Spleen (tissue), 11 donors: ENCODE results near the gene DIO3. TPM values are rescaled to one million over a fixed set of nuclear protein-coding genes. Genes with fewer than 3 reads are reported as not detected.

ENCODE experiments used
- DNase-seq: peaks from one replicate; pipeline ENCODE4 v3.0.0-alpha.2; 2020
- H3K27ac ChIP-seq, 8 donors: fragments of 200-600 bp; sonication (generic) in 7 of 8; 1 replicate in 4 of 8; 2 replicates in 4 of 8; pipeline versions ENCODE4 v1.5.0 to v1.8.0; 2016 to 2021; ENCODE audit warnings: inconsistent platforms in 4 of 8, mild to moderate bottlenecking in 4 of 8, moderate library complexity in 1 of 8
- H3K27me3 ChIP-seq, 7 donors: fragments of 200-600 bp; sonication (generic) in 6 of 7; replicated peaks in 1 of 7; 1 replicate in 4 of 7; 2 replicates in 3 of 7; pipeline versions ENCODE4 v1.5.0 to v1.8.0; 2016 to 2021; ENCODE audit warnings: inconsistent platforms in 3 of 7, mild to moderate bottlenecking in 1 of 7
- H3K36me3 ChIP-seq, 6 donors: fragments of 200-600 bp; sonication (generic) in 5 of 6; 1 replicate in 4 of 6; 2 replicates in 2 of 6; pipeline versions ENCODE4 v1.5.0 to v1.8.0; 2016 to 2021; ENCODE audit warnings: inconsistent platforms in 2 of 6
- H3K4me1 ChIP-seq, 6 donors: fragments of 200-600 bp; sonication (generic) in 5 of 6; 1 replicate in 3 of 6; 2 replicates in 3 of 6; pipeline versions ENCODE4 v1.5.0 to v1.8.0; 2016 to 2021; ENCODE audit warnings: inconsistent platforms in 3 of 6
- H3K4me3 ChIP-seq, 8 donors: fragments of 200-600 bp; sonication (generic) in 7 of 8; 1 replicate in 4 of 8; 2 replicates in 4 of 8; pipeline versions ENCODE4 v1.5.0 to v1.8.0; 2016 to 2021; ENCODE audit warnings: inconsistent platforms in 4 of 8, mild to moderate bottlenecking in 4 of 8, moderate library complexity in 2 of 8
- H3K9me3 ChIP-seq, 8 donors: fragments of 200-600 bp; sonication (generic) in 7 of 8; 1 replicate in 4 of 8; 2 replicates in 4 of 8; pipeline versions ENCODE4 v1.5.0 to v1.8.0; 2016 to 2021; ENCODE audit warnings: inconsistent platforms in 4 of 8
- POLR2A ChIP-seq, 3 donors: fragments of 450-650 bp; IDR thresholded peaks; one replicate each; pipeline ENCODE4 v1.5.1; 2017; ENCODE audit warnings: antibody characterized with exemption in 3 of 3, mild to moderate bottlenecking in 1 of 3
- POLR2AphosphoS5 ChIP-seq, 3 donors: sonication (generic); formaldehyde crosslinking; IDR thresholded peaks; one replicate each; pipeline ENCODE4 v1.5.1; 2017; ENCODE audit warnings: antibody characterized with exemption in 3 of 3
- WGBS, 5 donors: extraction: QIAGEN DNeasy Blood & Tissue Kit in 3 of 5; methylation state at CpG; one replicate each; pipeline versions ENCODE4 v1.1.5 to v1.1.7; 2013 to 2018; 5-methylcytosine and 5-hydroxymethylcytosine counted together
- intact Hi-C: fragments of 100-400 bp; cut with DNase I; formaldehyde crosslinking; loops from one replicate; pipeline ENCODE4 v1.15.0; 2023; ENCODE audit warnings: low total_unique reads
- polyA plus RNA-seq, 3 donors: library from polyadenylated mRNA; stranded (reverse); fragments of 200-250 nt; gene quantifications; one replicate each; pipeline ENCODE4 v1.2.1, GENCODE V29; 2013
- total RNA-seq, 7 donors: library from RNA; depleted of rRNA in 3 of 7; stranded (reverse); fragments of >200 nt in 3 of 7; fragmentation: NEBNext Ultra II Directional in 4 of 7; extraction: Animal tissue kit (Norgen Biotek cat#: 25700) in 4 of 7; gene quantifications; one replicate each; pipeline versions ENCODE4 v1.1.0 to v1.2.1, GENCODE V29; 2016 to 2021
- TF ChIP-seq, protein P1 (sequence below), 11 experiments: fragments of 200-600 bp in 7 of 11; fragments of 450-650 bp in 4 of 11; sonication (generic) in 4 of 11; IDR thresholded peaks in 8 of 11; conservative IDR thresholded peaks in 3 of 11; 1 replicate in 7 of 11; 2 replicates in 4 of 11; pipeline versions ENCODE4 v1.4.0 to v1.8.0; 2016 to 2021; ENCODE audit warnings: antibody characterized with exemption in 11 of 11, inconsistent platforms in 4 of 11, mild to moderate bottlenecking in 1 of 11
- donor health status: healthy with polysubstance abuse.
- donor health status: DM: no; HTN: no; CAD: no; lungs with moderate emphysema.
- donor health status: DM: no; HTN: no; CAD: no.
- donor health status: Bipolar disorder and iron deficiency.
- donor health status: healthy.
- donor health status: DM: no; HTN: no; CAD: no.
- donor health status: DM: yes; HTN: yes; CAD: no.

Gene DIO3
- total and polyA plus RNA-seq, 10 donors = 0.04 to 1.3 (median 0.37) TPM; not detected in 2

GRCh38 chr14:101591121-101591520, 29.8 kb downstream of the DIO3 start:
- no peak overlapping the region for H3K4me3 ChIP-seq
- no peak overlapping the region for H3K27ac ChIP-seq
- peaks cover 0 to 8% (median 2%) of the 10 kb centered on the region in 6 donors for H3K4me1 ChIP-seq
- intact Hi-C loops = no loop called here
- H3K36me3 ChIP-seq = no peaks in the 10 kb centered on the region
- 58 to 83% (median 63%) methylated on average over 1 to 5 of the region's 5 CpGs for WGBS, 5 donors
- H3K27me3 ChIP-seq = no peaks in the 10 kb centered on the region
- peaks cover 0 to 16% (median 5%) of the 10 kb centered on the region in 8 donors for H3K9me3 ChIP-seq
- DNase-seq = peak; percentile 69
- TF ChIP-seq POLR2A (IDR thresholded peaks at IDR 0.05) (no peak), POLR2AphosphoS5 (IDR thresholded peaks at IDR 0.05) (no peak)
- TF ChIP-seq, protein P1, sequence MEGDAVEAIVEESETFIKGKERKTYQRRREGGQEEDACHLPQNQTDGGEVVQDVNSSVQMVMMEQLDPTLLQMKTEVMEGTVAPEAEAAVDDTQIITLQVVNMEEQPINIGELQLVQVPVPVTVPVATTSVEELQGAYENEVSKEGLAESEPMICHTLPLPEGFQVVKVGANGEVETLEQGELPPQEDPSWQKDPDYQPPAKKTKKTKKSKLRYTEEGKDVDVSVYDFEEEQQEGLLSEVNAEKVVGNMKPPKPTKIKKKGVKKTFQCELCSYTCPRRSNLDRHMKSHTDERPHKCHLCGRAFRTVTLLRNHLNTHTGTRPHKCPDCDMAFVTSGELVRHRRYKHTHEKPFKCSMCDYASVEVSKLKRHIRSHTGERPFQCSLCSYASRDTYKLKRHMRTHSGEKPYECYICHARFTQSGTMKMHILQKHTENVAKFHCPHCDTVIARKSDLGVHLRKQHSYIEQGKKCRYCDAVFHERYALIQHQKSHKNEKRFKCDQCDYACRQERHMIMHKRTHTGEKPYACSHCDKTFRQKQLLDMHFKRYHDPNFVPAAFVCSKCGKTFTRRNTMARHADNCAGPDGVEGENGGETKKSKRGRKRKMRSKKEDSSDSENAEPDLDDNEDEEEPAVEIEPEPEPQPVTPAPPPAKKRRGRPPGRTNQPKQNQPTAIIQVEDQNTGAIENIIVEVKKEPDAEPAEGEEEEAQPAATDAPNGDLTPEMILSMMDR (IDR thresholded peaks at IDR 0.05 in 8 of 11, conservative IDR thresholded peaks at IDR 0.05 in 3 of 11) = no peak

DNA sequence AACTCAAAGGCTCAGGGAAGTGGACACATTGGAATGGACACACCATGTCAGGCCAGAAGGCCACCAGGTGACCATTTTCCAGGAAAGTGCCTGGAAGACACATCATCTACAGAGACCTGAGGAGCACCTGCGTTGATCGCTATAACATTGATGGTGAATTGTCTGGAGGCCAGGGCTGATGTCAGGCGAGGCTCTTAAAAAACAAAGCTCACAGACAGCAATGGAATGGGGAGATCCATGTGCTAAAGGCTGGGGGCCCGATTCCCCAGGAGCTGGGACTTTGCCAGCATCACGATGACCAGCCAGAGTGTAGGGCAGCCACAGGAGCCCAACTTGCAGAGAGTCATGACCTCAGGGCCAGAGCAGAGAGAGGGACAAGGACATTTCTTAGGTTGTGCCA, 30.3 kb downstream of the DIO3 start:
- intact Hi-C loops = no loop called here
- Histone ChIP-seq H3K9me3 (peaks cover 0 to 16% (median 5%) of the 10 kb centered on the region in 8 donors), H3K4me1 (peaks cover 1 to 13% (median 7%) of the 10 kb centered on the region in 6 donors), H3K4me3 (no peak overlapping the region), H3K36me3 (no peaks in the 10 kb centered on the region), H3K27me3 (no peaks in the 10 kb centered on the region), H3K27ac (no peak overlapping the region)
- DNase-seq = peak; percentile 59
- no peak for TF ChIP-seq POLR2AphosphoS5 (IDR thresholded peaks at IDR 0.05)
- TF ChIP-seq, protein P1 (IDR thresholded peaks at IDR 0.05 in 8 of 11, conservative IDR thresholded peaks at IDR 0.05 in 3 of 11) = no peak
- no peak for TF ChIP-seq POLR2A (IDR thresholded peaks at IDR 0.05)
- WGBS, 5 donors = 82 to 92% (median 85%) methylated on average over 5 of the region's 5 CpGs

GRCh38 chr14:101593411-101594238, 32.3 kb downstream of the DIO3 start:
- Histone ChIP-seq H3K9me3 (peaks cover 0 to 16% (median 5%) of the 10 kb centered on the region in 8 donors), H3K36me3 (no peaks in the 10 kb centered on the region), H3K27me3 (no peaks in the 10 kb centered on the region), H3K4me3 (no peak overlapping the region), H3K27ac (no peak overlapping the region), H3K4me1 (peaks cover 5 to 21% (median 14%) of the 10 kb centered on the region in 6 donors)
- peak; percentile 63 for DNase-seq
- intact Hi-C loops = no loop called here
- WGBS, 5 donors = 77 to 95% (median 87%) methylated on average over 7 of the region's 7 CpGs
- TF ChIP-seq POLR2AphosphoS5 (IDR thresholded peaks at IDR 0.05) = no peak
- TF ChIP-seq, protein P1 (IDR thresholded peaks at IDR 0.05 in 8 of 11, conservative IDR thresholded peaks at IDR 0.05 in 3 of 11) = no peak

DNA sequence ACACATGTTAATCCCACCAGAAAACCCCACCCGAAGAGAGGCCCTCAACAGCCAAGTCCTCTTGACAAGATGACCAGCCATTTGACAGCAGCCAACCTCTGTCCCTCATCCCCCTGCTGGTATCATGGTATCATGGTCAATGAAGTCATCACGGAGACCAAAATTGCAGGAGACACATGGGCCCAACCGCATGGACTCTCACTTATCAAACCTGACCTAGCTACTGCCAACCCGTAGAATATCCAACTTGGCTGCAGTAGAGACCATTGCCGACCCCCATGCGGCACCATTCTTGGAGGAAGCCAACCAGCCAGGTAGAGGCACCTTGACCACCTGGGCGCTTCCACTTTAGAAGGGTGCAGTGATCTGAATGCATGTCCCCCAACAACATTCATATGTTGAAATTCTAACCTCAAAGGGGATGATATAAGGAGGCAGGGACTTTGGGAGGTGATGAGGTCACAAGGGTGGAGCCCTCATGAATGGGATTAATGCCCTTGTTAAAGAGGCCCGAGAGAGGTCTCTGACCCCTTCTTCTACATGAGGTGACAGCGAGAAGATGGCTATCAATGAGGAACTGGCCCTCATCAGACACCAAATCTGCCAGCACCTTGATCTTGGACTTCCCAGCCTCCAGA, 33.3 kb downstream of the DIO3 start:
- Histone ChIP-seq H3K27me3 (no peaks in the 10 kb centered on the region), H3K4me1 (peaks cover 5 to 21% (median 13%) of the 10 kb centered on the region in 6 donors), H3K27ac (no peak overlapping the region), H3K4me3 (no peak overlapping the region), H3K36me3 (no peaks in the 10 kb centered on the region), H3K9me3 (peaks cover 0 to 16% (median 5%) of the 10 kb centered on the region in 8 donors)
- 90 to 98% (median 96%) methylated on average over 9 of the region's 9 CpGs for WGBS, 5 donors
- no peak for DNase-seq
- no peak for TF ChIP-seq POLR2AphosphoS5 (IDR thresholded peaks at IDR 0.05)
- TF ChIP-seq, protein P1 (IDR thresholded peaks at IDR 0.05 in 8 of 11, conservative IDR thresholded peaks at IDR 0.05 in 3 of 11) = no peak
- no peak for TF ChIP-seq POLR2A (IDR thresholded peaks at IDR 0.05)
- intact Hi-C loops = no loop called here
